Heart left ventricle (tissue), 16 donors: ENCODE results near the gene SH3BP4. TPM values are rescaled to one million over a fixed set of nuclear protein-coding genes. Genes with fewer than 3 reads are reported as not detected.

ENCODE experiments used
- ATAC-seq, 4 donors: fragments of 200-7000 bp; cut with Tn5 transposase; one replicate each; pipeline ENCODE4 v1.9.1; 2020 to 2022; ENCODE audit warnings: moderate library complexity in 4 of 4, mild to moderate bottlenecking in 3 of 4, moderate number of reproducible peaks in 1 of 4
- DNase-seq, 5 donors: peaks; one replicate each; pipeline ENCODE4 v3.0.0-alpha.2; 2020
- H3K27ac ChIP-seq, 12 donors: fragments of 200-600 bp; sonication (generic) in 4 of 12; one replicate each; pipeline versions ENCODE4 v1.5.0 to v1.8.0; 2016 to 2022; ENCODE audit warnings: mild to moderate bottlenecking in 2 of 12
- H3K27me3 ChIP-seq, 9 donors: fragments of 200-600 bp; sonication (generic) in 2 of 9; one replicate each; pipeline versions ENCODE4 v1.5.1 to v1.8.0; 2016 to 2022; ENCODE audit warnings: mild to moderate bottlenecking in 3 of 9
- H3K36me3 ChIP-seq, 9 donors: fragments of 200-600 bp; sonication (generic) in 2 of 9; one replicate each; pipeline versions ENCODE4 v1.5.0 to v1.8.0; 2018 to 2022; ENCODE audit warnings: mild to moderate bottlenecking in 2 of 9
- H3K4me1 ChIP-seq, 12 donors: fragments of 200-600 bp; sonication (generic) in 4 of 12; one replicate each; pipeline versions ENCODE4 v1.5.0 to v1.8.0; 2016 to 2022; ENCODE audit warnings: mild to moderate bottlenecking in 3 of 12
- H3K4me3 ChIP-seq, 12 donors: fragments of 200-600 bp; sonication (generic) in 4 of 12; one replicate each; pipeline versions ENCODE4 v1.5.0 to v1.8.0; 2017 to 2022; ENCODE audit warnings: mild to moderate bottlenecking in 9 of 12, moderate library complexity in 4 of 12
- H3K9me3 ChIP-seq, 12 donors: fragments of 200-600 bp; sonication (generic) in 4 of 12; one replicate each; pipeline versions ENCODE4 v1.5.0 to v1.8.0; 2016 to 2022; ENCODE audit warnings: mild to moderate bottlenecking in 1 of 12
- POLR2A ChIP-seq, 2 donors: fragments of 450-650 bp; IDR thresholded peaks; one replicate each; pipeline ENCODE4 v1.6.1; 2017; ENCODE audit warnings: antibody characterized with exemption in 2 of 2, mild to moderate bottlenecking in 2 of 2, moderate library complexity in 2 of 2
- WGBS, 4 donors: extraction: QIAGEN DNeasy Blood & Tissue Kit in 2 of 4; methylation state at CpG; one replicate each; pipeline versions ENCODE4 v1.1.5 to v1.1.7; 2013 to 2018; 5-methylcytosine and 5-hydroxymethylcytosine counted together
- intact Hi-C, 10 donors: fragments of 100-400 bp; cut with DNase I; formaldehyde crosslinking; loops; one replicate each; pipeline versions ENCODE4 v1.11.1 to v1.14.2; 2022
- polyA plus RNA-seq, 2 donors: library from polyadenylated mRNA; stranded (reverse); fragments of 200-250 nt; gene quantifications; one replicate each; pipeline ENCODE4 v1.2.3, GENCODE V29; 2013
- total RNA-seq, 9 donors: library from RNA; depleted of rRNA in 2 of 9; stranded (reverse); fragments of >200 nt in 2 of 9; fragmentation: NEBNext Ultra II Directional in 3 of 9; extraction: Animal tissue kit (Norgen Biotek cat#: 25700) in 3 of 9; gene quantifications; one replicate each; pipeline versions ENCODE4 v1.1.0 to v1.2.4, GENCODE V29; 2016 to 2023
- TF ChIP-seq, protein P1 (sequence below), 12 donors: fragments of 200-600 bp; sonication (generic) in 4 of 12; IDR thresholded peaks; one replicate each; pipeline versions ENCODE4 v1.5.0 to v1.8.0; 2018 to 2022; ENCODE audit warnings: antibody characterized with exemption in 12 of 12, mild to moderate bottlenecking in 5 of 12
- donor health status: ischemic (EF 13 %, LVEDD 7.1; RV severe dilation, severe dysfunction).
- donor health status: healthy with polysubstance abuse.
- donor health status: DM: no; HTN: yes; CAD: no.
- donor health status: DM: no; HTN: no; CAD: no.
- donor health status: ischemic (EF 25% LVEDD 6.9; RV normal size, moderate dysfunction).
- donor health status: ischemic (EF 25% LVEDD 5.7; RV mildly dilated, moderate dysfunction).
- donor health status: healthy.
- donor health status: DM: yes; HTN: yes; CAD: no.
- donor health status: ischemic (EF 35%, LVEDD 5.7; RV mildly dilated, moderate dysfunction).
- donor health status: nonischemic (EF 11% LVEDD 7.7; RV severe dilation, severe dysfunction).
- donor health status: DM: yes; HTN: yes; CAD: no.
- donor health status: PGD.
- donor health status: ischemic (EF 29% LVEDD 5.4; RV normal size, mild dysfunction).
- donor health status: nonischemic (EF 23%, LVEDD 6.1; RV moderate dilation, normal function).

The SH3BP4 gene
- total and polyA plus RNA-seq, 11 donors, result 5.4 to 33.5 (median 12.4) TPM

DNA sequence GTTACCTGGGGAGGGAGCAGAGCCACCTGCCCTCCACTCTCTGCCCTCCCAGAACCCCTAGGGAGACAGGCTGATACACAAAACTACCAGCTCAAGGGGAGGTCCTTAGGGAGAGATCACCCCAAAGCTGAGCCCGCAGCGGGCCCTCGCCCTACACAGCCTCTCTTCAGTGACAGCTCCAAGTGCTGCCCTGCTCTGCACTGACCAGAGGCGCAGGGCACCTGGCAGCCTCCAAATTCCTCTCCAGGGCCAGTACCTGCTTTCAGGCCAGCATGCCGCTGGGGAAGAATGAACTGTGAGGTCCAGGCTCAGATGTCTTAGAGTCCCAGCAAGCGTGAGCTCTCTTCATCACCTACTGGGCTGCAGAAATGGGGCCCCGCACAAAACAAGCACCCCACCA lies 11.3 kb upstream of the SH3BP4 start:
- 92 to 94% (median 92%) methylated on average over 4 to 7 of the region's 7 CpGs for WGBS, 4 donors
- intact Hi-C loops, result no loop called here

DNA sequence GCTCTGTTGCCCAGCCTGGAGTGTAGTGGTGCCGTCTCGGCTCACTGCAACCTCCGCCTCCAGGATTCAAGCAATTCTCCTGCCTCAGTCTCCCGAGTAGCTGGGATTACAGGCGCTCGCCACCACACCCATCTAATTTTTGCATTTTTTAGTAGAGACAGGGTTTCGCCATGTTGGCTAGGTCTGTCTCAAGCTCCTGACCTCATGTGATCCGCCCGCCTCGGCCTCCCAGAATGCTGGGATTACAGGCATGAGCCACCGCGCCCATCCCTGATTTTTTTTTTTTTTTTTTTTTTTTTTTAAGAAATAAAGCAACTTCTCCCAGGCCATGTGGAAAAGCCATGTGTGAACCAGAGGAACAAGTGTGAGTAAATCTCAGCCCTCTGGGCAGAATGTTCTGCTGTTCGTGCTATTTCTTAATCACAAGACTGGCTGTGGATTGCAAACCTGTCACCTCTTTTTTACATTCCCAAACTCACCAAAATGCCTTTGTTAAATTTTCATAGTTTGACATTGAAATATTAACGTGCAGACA lies 6.4 kb upstream of the SH3BP4 start:
- intact Hi-C loops, result no loop called here
- Histone ChIP-seq H3K4me3 (no peak overlapping the region), H3K27ac (no peak overlapping the region), H3K27me3 (peaks cover 0 to 9% (median 0%) of the 10 kb centered on the region in 9 donors), H3K9me3 (peaks cover 0 to 12% (median 2%) of the 10 kb centered on the region in 12 donors), H3K4me1 (no peaks in the 10 kb centered on the region), H3K36me3 (no peaks in the 10 kb centered on the region)
- no peak for TF ChIP-seq POLR2A (IDR thresholded peaks at IDR 0.05)
- TF ChIP-seq, protein P1, sequence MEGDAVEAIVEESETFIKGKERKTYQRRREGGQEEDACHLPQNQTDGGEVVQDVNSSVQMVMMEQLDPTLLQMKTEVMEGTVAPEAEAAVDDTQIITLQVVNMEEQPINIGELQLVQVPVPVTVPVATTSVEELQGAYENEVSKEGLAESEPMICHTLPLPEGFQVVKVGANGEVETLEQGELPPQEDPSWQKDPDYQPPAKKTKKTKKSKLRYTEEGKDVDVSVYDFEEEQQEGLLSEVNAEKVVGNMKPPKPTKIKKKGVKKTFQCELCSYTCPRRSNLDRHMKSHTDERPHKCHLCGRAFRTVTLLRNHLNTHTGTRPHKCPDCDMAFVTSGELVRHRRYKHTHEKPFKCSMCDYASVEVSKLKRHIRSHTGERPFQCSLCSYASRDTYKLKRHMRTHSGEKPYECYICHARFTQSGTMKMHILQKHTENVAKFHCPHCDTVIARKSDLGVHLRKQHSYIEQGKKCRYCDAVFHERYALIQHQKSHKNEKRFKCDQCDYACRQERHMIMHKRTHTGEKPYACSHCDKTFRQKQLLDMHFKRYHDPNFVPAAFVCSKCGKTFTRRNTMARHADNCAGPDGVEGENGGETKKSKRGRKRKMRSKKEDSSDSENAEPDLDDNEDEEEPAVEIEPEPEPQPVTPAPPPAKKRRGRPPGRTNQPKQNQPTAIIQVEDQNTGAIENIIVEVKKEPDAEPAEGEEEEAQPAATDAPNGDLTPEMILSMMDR (IDR thresholded peaks at IDR 0.05), result no peak
- 89 to 91% (median 91%) methylated on average over 14 of the region's 14 CpGs for WGBS, 4 donors
- no peak for DNase-seq
- ATAC-seq, result no peak

More for the DNA sequence above, 11.3 kb upstream of the SH3BP4 start:
- H3K36me3 ChIP-seq, result no peaks in the 10 kb centered on the region
- ATAC-seq (no peak), DNase-seq (no peak)
- TF ChIP-seq POLR2A (IDR thresholded peaks at IDR 0.05), result no peak
- TF ChIP-seq, protein P1 (IDR thresholded peaks at IDR 0.05), result no peak
- H3K4me3 ChIP-seq, result no peak overlapping the region
- H3K27me3 ChIP-seq, result no peaks in the 10 kb centered on the region
- H3K4me1 ChIP-seq, result no peaks in the 10 kb centered on the region
- H3K9me3 ChIP-seq, result peaks cover 0 to 12% (median 2%) of the 10 kb centered on the region in 12 donors
- no peak overlapping the region for H3K27ac ChIP-seq

DNA sequence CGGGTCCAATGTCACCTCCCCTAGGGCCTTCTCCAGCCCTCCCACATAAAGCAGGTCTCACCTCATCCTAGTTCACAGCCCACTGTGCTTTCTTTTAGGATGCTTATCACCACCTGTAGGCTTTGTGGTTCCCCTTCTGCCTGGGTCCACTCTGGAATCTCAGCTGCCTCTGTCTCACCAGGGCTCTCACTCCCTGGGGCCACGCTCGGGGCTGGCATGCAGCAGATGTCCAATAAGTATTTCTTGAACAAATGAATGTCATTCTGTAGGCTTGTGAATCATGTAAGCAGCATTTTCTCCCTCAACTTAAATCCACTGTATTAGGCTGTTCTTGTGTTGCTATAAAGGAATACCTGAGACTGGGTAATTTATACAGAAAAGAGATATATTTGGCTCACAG lies 4.3 kb upstream of the SH3BP4 start:
- Histone ChIP-seq H3K4me1 (peaks cover 0 to 7% (median 4%) of the 10 kb centered on the region in 12 donors), H3K27me3 (peaks cover 0 to 27% (median 0%) of the 10 kb centered on the region in 9 donors), H3K36me3 (no peaks in the 10 kb centered on the region), H3K9me3 (peaks cover 0 to 12% (median 2%) of the 10 kb centered on the region in 12 donors), H3K27ac (no peak overlapping the region), H3K4me3 (no peak overlapping the region)
- intact Hi-C loops, result no loop called here
- WGBS, 4 donors, result 91 to 94% (median 92%) methylated on average over 3 of the region's 3 CpGs
- DNase-seq (no peak), ATAC-seq (no peak)
- no peak for TF ChIP-seq POLR2A (IDR thresholded peaks at IDR 0.05)

DNA sequence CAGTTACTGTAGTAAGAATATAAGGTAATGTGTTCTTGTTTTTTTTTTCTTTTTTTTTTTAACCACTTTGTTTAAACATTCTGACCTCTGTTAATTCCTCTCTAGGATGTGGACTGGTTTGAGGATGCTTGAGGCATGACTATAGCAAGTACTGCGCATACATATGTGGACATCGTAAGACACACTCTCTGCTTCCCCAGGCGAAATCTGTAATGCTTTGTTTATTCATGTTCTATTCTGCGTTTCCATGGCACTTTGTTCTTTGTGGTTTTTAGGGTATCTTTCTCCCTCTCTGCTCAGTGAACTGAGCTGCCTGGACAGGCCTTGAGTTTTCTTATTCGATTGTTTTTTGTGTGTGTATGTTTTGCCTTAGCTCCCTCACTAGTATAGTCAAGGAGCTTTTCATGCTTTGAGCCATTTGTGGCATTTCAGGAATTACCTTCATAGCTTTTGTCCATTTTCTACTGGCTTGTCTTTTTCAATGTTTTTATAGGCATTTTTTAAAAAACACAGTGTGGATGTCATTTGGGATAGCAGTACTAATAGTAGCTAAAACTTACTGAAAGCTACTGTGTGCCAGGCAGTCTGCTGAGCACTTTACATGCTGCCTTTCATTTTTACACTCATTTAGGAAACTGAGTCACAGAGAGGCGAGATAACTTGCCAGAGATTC lies 1.9 kb upstream of the SH3BP4 start:
- no peak overlapping the region for H3K27ac ChIP-seq
- WGBS, 4 donors, result 89 to 95% (median 93%) methylated on average over 6 of the region's 6 CpGs

More for the DNA sequence above, 1.9 kb upstream of the SH3BP4 start:
- Histone ChIP-seq H3K27me3 (peaks cover 0 to 33% (median 0%) of the 10 kb centered on the region in 9 donors), H3K36me3 (no peaks in the 10 kb centered on the region), H3K4me3 (no peak overlapping the region), H3K9me3 (no peaks in the 10 kb centered on the region), H3K4me1 (peaks cover 0 to 27% (median 14%) of the 10 kb centered on the region in 12 donors)
- TF ChIP-seq, protein P1 (IDR thresholded peaks at IDR 0.05), result no peak
- no peak for TF ChIP-seq POLR2A (IDR thresholded peaks at IDR 0.05)
- intact Hi-C loops, result loop anchor here in 7 of 10 donors (5.0 to 10.0 kb wide), 7 partner anchors 42 to 157 kb away; no protein-coding TSS in a partner anchor
- ATAC-seq, result no peak
- DNase-seq, result no peak
